AG09319 (cell line): Measurements from ENCODE around the gene EXOC6B.

Source experiments
- DNase-seq: peaks from one replicate; pipeline ENCODE4 v3.0.0-alpha.2; 2010; ENCODE audit warnings: low read depth; ENCODE audit errors: extremely low read depth
- TF ChIP-seq, protein P1 (sequence below): IDR thresholded peaks from 2 replicates; pipeline ENCODE4 v1.5.1; 2011; ENCODE audit warnings: low read depth, mild to moderate bottlenecking, inconsistent platforms, low read length, moderate library complexity

EXOC6B gene

DNA sequence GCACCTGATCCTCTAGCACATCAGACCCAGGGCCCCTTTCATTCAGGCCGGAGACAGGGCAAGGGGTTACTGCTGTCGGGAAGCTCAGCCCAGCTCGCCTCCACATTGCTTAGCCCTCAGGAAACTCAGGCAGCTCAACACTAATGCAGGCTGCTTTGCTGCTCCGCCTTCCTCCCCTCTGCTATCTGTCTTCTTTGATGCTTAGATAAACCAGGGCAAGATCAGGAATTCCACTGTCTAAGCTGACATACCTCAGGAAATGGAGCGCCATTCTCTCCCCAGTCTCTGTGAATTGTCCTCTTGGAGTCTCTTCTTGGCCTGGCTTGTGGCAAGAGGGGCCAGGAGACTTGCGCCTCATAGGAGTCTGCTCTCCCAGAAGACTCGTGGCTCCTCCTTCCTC is 25.5 kb upstream of the EXOC6B start:
- TF ChIP-seq, protein P1, sequence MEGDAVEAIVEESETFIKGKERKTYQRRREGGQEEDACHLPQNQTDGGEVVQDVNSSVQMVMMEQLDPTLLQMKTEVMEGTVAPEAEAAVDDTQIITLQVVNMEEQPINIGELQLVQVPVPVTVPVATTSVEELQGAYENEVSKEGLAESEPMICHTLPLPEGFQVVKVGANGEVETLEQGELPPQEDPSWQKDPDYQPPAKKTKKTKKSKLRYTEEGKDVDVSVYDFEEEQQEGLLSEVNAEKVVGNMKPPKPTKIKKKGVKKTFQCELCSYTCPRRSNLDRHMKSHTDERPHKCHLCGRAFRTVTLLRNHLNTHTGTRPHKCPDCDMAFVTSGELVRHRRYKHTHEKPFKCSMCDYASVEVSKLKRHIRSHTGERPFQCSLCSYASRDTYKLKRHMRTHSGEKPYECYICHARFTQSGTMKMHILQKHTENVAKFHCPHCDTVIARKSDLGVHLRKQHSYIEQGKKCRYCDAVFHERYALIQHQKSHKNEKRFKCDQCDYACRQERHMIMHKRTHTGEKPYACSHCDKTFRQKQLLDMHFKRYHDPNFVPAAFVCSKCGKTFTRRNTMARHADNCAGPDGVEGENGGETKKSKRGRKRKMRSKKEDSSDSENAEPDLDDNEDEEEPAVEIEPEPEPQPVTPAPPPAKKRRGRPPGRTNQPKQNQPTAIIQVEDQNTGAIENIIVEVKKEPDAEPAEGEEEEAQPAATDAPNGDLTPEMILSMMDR: no peak
- DNase-seq: no peak

DNA sequence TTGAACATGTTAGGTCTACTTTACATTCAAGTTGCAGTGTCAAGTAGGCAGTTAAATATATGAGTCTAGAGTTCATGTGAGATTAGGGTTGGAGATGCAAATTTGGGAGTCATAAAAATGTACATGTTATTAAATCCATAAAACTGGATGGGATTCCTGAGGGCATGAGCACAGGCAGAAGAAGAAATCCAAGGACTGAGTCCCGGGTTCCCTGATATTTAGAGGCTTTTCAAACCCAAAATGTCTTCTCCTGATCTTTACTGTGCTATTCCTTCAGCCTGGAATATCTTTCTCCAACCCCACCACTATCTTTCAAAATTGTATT is 23.3 kb upstream of the EXOC6B start:
- no peak for DNase-seq
- TF ChIP-seq, protein P1: no peak

DNA sequence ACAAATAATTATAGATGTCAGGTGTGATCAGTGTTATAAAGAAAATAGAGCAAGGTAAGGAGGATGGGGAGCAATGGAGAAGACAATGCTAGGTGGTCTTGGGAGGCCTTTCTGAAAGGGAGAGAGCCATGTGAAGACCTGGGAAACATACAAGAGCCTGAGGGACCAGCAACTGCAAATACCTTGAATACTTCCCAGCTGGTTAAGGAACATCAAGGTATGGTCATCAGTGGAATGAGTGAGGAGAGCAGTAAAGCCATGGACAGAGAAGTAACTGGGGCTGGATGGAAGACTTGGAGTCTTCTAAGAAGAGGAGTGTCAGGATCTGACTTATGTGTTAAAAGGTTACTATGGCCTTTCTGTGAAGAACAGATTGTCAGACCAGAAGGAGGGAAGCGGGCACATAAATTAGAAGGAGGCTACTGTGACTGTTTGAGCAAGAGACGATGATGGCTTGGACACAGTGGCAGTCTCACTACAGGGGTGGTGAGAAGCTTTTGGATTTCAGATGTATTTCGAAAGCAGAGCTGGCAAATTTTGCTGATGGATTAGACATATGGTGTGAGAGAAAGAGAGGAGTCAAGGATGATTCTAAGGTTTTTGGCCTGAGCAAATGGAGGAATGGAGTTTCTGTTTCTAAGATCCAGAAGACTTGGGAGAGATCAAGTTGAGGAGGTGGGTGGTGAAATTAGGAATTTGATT is 22.8 kb upstream of the EXOC6B start:
- TF ChIP-seq, protein P1: no peak

GRCh38 chr2:72847534-72848315 is 21.9 kb upstream of the EXOC6B start:
- TF ChIP-seq, protein P1: no peak
- no peak for DNase-seq

More for the DNA sequence above, 22.8 kb upstream of the EXOC6B start:
- DNase-seq: no peak

- TF ChIP-seq, protein P1: no peak
- DNase-seq: no peak
These were observed 20.6 kb upstream of the EXOC6B start for GRCh38 chr2:72846171-72847095.

DNA sequence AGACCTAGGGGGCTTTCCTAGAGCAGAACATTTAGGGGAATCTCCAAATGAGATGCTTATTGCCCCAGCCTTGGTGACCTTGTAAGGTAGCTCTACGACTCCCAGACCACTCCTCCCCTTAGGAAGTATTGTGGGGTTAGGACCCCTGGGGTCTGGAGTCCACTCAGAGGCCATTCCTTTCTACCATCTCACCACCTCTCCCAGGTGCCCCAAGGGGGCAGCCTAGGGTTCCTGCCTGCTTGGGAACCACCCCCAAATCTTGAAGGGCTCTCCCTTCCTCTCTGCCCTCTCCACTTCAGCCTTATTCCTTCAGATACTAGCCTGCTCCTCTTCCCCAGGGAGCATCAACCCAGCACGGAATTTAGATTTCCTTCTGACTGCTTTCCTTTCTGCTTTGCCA is 17.5 kb upstream of the EXOC6B start:
- no peak for DNase-seq
- TF ChIP-seq, protein P1: no peak
